ENCODE measurements around the gene UIMC1. TPM values are rescaled to one million over a fixed set of nuclear protein-coding genes. Genes with fewer than 3 reads are reported as not detected.

The UIMC1 gene
- total RNA-seq, 1 experiment from 2014 or later: 53.0 TPM

DNA sequence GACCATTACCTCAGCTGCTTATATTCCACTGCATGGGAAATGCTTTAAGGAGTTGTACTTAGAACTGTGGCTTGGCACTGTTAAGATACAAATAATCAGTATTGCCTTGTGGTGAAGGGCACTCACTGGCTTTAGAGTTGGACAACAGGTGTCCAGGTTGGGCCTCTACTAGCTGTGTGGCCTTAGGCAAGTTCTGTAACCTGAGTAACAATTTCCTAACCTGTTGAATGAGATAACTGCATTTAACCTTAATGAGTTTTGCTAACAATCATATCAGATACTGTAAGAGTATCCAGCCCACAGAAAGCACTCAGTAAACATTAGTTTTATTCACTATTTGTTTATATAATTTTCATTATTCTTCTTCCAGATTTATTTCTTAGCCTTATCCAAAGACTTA is 90.2 kb downstream of the UIMC1 start:
- no peak overlapping the region for H2BK20ac ChIP-seq (ENCODE audit: low read depth, low read length, poor library complexity, severe bottlenecking)
- no peak overlapping the region for H2BK12ac ChIP-seq (ENCODE audit: insufficient read length, low read depth, low read length)
- H2BK120ac ChIP-seq (ENCODE audit: low read depth, low read length, poor library complexity, severe bottlenecking): no peak overlapping the region
- H3K4ac ChIP-seq (ENCODE audit: low read depth, low read length): no peak overlapping the region
- H3K9me3 ChIP-seq (ENCODE audit: control insufficient read depth, low read depth, low read length): no peaks in the 10 kb centered on the region
- H3K27me3 ChIP-seq (ENCODE audit: insufficient read depth, low read length): no peaks in the 10 kb centered on the region
- H3K4me1 ChIP-seq (ENCODE audit: insufficient read depth, low read length): no peaks in the 10 kb centered on the region
- Mint-ChIP-seq H3K27ac (no peak overlapping the region), H3K4me1 (peaks cover 5 to 7% of the 10 kb centered on the region in 2 experiments), H3K9me3 (no peaks in the 10 kb centered on the region), H3K27me3 (ENCODE audit: low read depth) (no peaks in the 10 kb centered on the region), H3K36me3 (ENCODE audit: insufficient read depth in 1 of 3, low read depth in 3 of 3) (peaks cover 4 to 19% (median 17%) of the 10 kb centered on the region in 3 experiments), H3K4me3 (no peak overlapping the region)
- H3T11ph ChIP-seq (ENCODE audit: low read length): no peak overlapping the region
- no peak for DNase-seq
- TF ChIP-seq, protein P1, sequence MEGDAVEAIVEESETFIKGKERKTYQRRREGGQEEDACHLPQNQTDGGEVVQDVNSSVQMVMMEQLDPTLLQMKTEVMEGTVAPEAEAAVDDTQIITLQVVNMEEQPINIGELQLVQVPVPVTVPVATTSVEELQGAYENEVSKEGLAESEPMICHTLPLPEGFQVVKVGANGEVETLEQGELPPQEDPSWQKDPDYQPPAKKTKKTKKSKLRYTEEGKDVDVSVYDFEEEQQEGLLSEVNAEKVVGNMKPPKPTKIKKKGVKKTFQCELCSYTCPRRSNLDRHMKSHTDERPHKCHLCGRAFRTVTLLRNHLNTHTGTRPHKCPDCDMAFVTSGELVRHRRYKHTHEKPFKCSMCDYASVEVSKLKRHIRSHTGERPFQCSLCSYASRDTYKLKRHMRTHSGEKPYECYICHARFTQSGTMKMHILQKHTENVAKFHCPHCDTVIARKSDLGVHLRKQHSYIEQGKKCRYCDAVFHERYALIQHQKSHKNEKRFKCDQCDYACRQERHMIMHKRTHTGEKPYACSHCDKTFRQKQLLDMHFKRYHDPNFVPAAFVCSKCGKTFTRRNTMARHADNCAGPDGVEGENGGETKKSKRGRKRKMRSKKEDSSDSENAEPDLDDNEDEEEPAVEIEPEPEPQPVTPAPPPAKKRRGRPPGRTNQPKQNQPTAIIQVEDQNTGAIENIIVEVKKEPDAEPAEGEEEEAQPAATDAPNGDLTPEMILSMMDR (conservative IDR thresholded peaks at IDR 0.05): no peak
- no peak overlapping the region for H3K18ac ChIP-seq (ENCODE audit: insufficient read length, low read depth, low read length)
- no peaks in the 10 kb centered on the region for H3K23me2 ChIP-seq (ENCODE audit: insufficient read length, low read depth, low read length, poor library complexity, severe bottlenecking)
- no peaks in the 10 kb centered on the region for H3K79me1 ChIP-seq (ENCODE audit: insufficient read depth, low read depth, low read length, poor library complexity, severe bottlenecking)
- H3K79me2 ChIP-seq (ENCODE audit: insufficient read depth, low read length): no peaks in the 10 kb centered on the region
- no peak overlapping the region for H3K23ac ChIP-seq (ENCODE audit: insufficient read length, low read depth, low read length)
- H3K9ac ChIP-seq (ENCODE audit: extremely low read depth, insufficient read length, low read length): no peak overlapping the region
- no peak overlapping the region for H2AK5ac ChIP-seq (ENCODE audit: insufficient read length, low read length)
- H4K91ac ChIP-seq (ENCODE audit: insufficient read length, low read depth, low read length): no peak overlapping the region
- no peak overlapping the region for H3K56ac ChIP-seq (ENCODE audit: insufficient read length, low read depth, low read length)
- no peak overlapping the region for H3K27ac ChIP-seq (ENCODE audit: insufficient read length, low read depth, low read length)
- H2AFZ ChIP-seq (ENCODE audit: low read length): no peak overlapping the region
- H4K8ac ChIP-seq (replicated peaks; ENCODE audit: insufficient read length, low read depth, low read length): no peak overlapping the region
- H3K4me2 ChIP-seq (ENCODE audit: insufficient read depth, insufficient read length, low read length): no peak overlapping the region
- H4K5ac ChIP-seq (ENCODE audit: insufficient read length, low read depth, low read length): no peak overlapping the region
- no peaks in the 10 kb centered on the region for H4K20me1 ChIP-seq (ENCODE audit: control insufficient read depth, insufficient read depth, insufficient read length)
- no peak overlapping the region for H2BK15ac ChIP-seq (ENCODE audit: low read depth, low read length)
- H3K14ac ChIP-seq (ENCODE audit: insufficient read depth, low read length): no peak overlapping the region
- H2BK5ac ChIP-seq (ENCODE audit: insufficient read length, low read length): no peak overlapping the region

Measured in H9 (cell line).